Bronchial epithelial cell (primary cell): ENCODE data around the gene BCAS4. TPM values are rescaled to one million over a fixed set of nuclear protein-coding genes. Genes with fewer than 3 reads are reported as not detected.

ENCODE experiments used
- DNase-seq: peaks from one replicate; pipeline ENCODE4 v3.0.0-alpha.2; 2010; ENCODE audit warnings: low read depth
- FAIRE-seq: peaks from 2 replicates; lab custom pipeline; 2011; peaks lifted over from hg19 to GRCh38; lab: Jason Lieb, UNC
- H3K27me3 ChIP-seq: 2 replicates; pipeline ENCODE4 v1.5.1; 2011; ENCODE audit warnings: low read length; ENCODE audit not compliant: control insufficient read depth, insufficient read depth
- H3K36me3 ChIP-seq: 2 replicates; pipeline ENCODE4 v1.5.1; 2011; ENCODE audit warnings: low read length; ENCODE audit not compliant: control insufficient read depth, insufficient read depth
- H3K4me3 ChIP-seq: 2 replicates; pipeline ENCODE4 v1.5.1; 2011; ENCODE audit warnings: mild to moderate bottlenecking, low read depth, low read length, control low read depth
- CTCF ChIP-seq: IDR thresholded peaks from 2 replicates; pipeline ENCODE4 v1.5.1; 2011; ENCODE audit warnings: mild to moderate bottlenecking, moderate library complexity, low read length, control low read depth, inconsistent platforms; ENCODE audit not compliant: insufficient read depth, severe bottlenecking
- total RNA-seq: library from RNA; depleted of rRNA; stranded (reverse); fragments of >200 nt; gene quantifications from 2 replicates; pipeline ENCODE4 v1.2.1, GENCODE V29; 2014

BCAS4 gene
- total RNA-seq, 1 donor from 2014 or later, result 5.5 TPM

DNA sequence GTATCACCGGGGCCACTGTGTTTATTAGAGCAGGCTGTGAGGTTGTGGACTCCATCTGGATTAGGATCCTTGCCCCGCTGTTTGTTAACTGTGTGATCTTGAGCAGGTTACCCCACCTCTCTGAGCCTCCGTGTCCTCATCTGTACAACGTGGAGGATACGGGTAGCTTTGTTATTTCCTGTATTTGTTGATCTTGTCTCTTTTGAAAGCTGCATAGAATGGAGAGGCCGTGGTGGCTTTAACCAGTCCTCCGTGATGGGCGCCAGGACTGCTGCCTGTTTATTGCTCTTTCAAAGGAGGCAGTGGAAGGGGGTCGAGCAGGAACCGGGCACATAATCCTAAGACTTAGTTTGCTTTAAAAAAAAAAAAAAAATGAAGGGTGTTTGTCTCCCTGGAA is 22.9 kb downstream of the BCAS4 start:
- H3K36me3 ChIP-seq, result no peaks in the 10 kb centered on the region
- no peak for DNase-seq
- H3K27me3 ChIP-seq, result no peaks in the 10 kb centered on the region
- H3K4me3 ChIP-seq, result no peak overlapping the region
- FAIRE-seq, result no peak
- no peak for TF ChIP-seq CTCF

DNA sequence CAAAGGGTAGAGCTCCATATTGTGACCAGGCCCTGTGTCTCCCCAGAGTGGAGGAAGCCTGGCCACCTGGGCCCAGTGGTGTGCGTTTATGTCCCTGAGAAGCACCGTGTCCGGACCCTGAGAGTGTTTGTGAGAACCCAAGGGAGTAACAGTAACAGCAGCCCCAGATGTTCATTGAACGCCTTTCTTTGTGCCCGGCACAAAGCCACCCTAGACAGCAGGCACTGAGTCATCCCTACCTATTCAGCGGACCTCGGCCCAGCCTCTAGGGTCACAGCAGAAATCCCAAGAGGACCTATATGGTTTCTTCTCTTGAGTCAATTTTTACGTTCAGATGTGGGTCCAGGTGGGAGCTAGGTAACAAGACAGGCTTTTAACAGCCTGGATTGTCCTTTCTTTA is 24.5 kb downstream of the BCAS4 start:
- Histone ChIP-seq H3K27me3 (no peaks in the 10 kb centered on the region), H3K36me3 (no peaks in the 10 kb centered on the region), H3K4me3 (no peak overlapping the region)
- no peak for DNase-seq
- no peak for TF ChIP-seq CTCF
- no peak for FAIRE-seq

GRCh38 chr20:50820515-50821256 is 25.8 kb downstream of the BCAS4 start:
- Histone ChIP-seq H3K27me3 (no peaks in the 10 kb centered on the region), H3K4me3 (no peak overlapping the region), H3K36me3 (no peaks in the 10 kb centered on the region)
- no peak for TF ChIP-seq CTCF
- DNase-seq (no peak), FAIRE-seq (no peak)

- no peak for TF ChIP-seq CTCF
Observed at GRCh38 chr20:50821257-50821921, 26.5 kb downstream of the BCAS4 start.

GRCh38 chr20:50821994-50822393 is 27.1 kb downstream of the BCAS4 start:
- Histone ChIP-seq H3K27me3 (no peaks in the 10 kb centered on the region), H3K4me3 (no peak overlapping the region), H3K36me3 (no peaks in the 10 kb centered on the region)
- no peak for TF ChIP-seq CTCF
- DNase-seq, result no peak
- no peak for FAIRE-seq

More at GRCh38 chr20:50821257-50821921, 26.5 kb downstream of the BCAS4 start:
- DNase-seq (no peak), FAIRE-seq (no peak)
- no peak overlapping the region for H3K4me3 ChIP-seq
- no peaks in the 10 kb centered on the region for H3K27me3 ChIP-seq
- no peaks in the 10 kb centered on the region for H3K36me3 ChIP-seq
